GM23338 (cell line): ENCODE results near the gene DEUP1. TPM values are rescaled to one million over a fixed set of nuclear protein-coding genes. Genes with fewer than 3 reads are reported as not detected.

ENCODE experiments used
- ATAC-seq: fragments of 200-7000 bp; cut with Tn5 transposase; 3 replicates; pipeline ENCODE4 v1.9.1; 2020
- DNase-seq: peaks from one replicate; pipeline ENCODE4 v3.0.0-alpha.2; 2015; ENCODE audit warnings: low spot score
- H2AFZ ChIP-seq: fragments of 200-600 bp; sonication (generic); 2 replicates; pipeline ENCODE4 v1.8.0; 2016; ENCODE audit warnings: antibody characterized with exemption, mild to moderate bottlenecking, moderate library complexity
- H3F3A ChIP-seq: fragments of 200-600 bp; sonication (generic); replicated peaks from 2 replicates; pipeline ENCODE4 v1.8.0; 2017; ENCODE audit warnings: antibody characterized with exemption, mixed run types, low read depth
- H3K27ac ChIP-seq: fragments of 200-600 bp; sonication (generic); 2 replicates; pipeline ENCODE4 v1.6.1; 2016; ENCODE audit warnings: low read depth
- H3K27me3 ChIP-seq: fragments of 200-600 bp; sonication (generic); 2 replicates; pipeline ENCODE4 v1.8.0; 2016; ENCODE audit warnings: mild to moderate bottlenecking, mixed run types, moderate library complexity; ENCODE audit not compliant: insufficient read depth
- H3K36me3 ChIP-seq: fragments of 200-600 bp; sonication (generic); 2 replicates; pipeline ENCODE4 v1.8.0; 2016; ENCODE audit warnings: mild to moderate bottlenecking; ENCODE audit not compliant: insufficient read depth
- H3K4me1 ChIP-seq: fragments of 200-600 bp; sonication (generic); 2 replicates; pipeline ENCODE4 v1.8.0; 2016; ENCODE audit warnings: mild to moderate bottlenecking, moderate library complexity; ENCODE audit not compliant: insufficient read depth
- H3K4me2 ChIP-seq: fragments of 200-600 bp; sonication (generic); 2 replicates; pipeline ENCODE4 v1.7.1; 2017; ENCODE audit warnings: mixed run types
- H3K4me3 ChIP-seq: fragments of 200-600 bp; sonication (generic); 2 replicates; pipeline ENCODE4 v1.6.1; 2016; ENCODE audit warnings: mixed run types
- H3K79me2 ChIP-seq: fragments of 200-600 bp; sonication (generic); replicated peaks from 2 replicates; pipeline ENCODE4 v1.8.0; 2017; ENCODE audit warnings: mild to moderate bottlenecking; ENCODE audit not compliant: insufficient read depth
- H3K9me2 ChIP-seq: fragments of 200-600 bp; sonication (generic); 2 replicates; pipeline ENCODE4 v1.8.0; 2017; ENCODE audit not compliant: insufficient read depth
- H4K20me1 ChIP-seq: fragments of 200-600 bp; sonication (generic); replicated peaks from 2 replicates; pipeline ENCODE4 v1.8.0; 2017; ENCODE audit warnings: mild to moderate bottlenecking; ENCODE audit not compliant: insufficient read depth
- H3K27ac Mint-ChIP-seq: 2 replicates; pipeline ENCODE4 v1.8.0; 2020; ENCODE audit warnings: inconsistent platforms, mild to moderate bottlenecking, moderate library complexity, mixed read lengths
- H3K27me3 Mint-ChIP-seq: 3 replicates; pipeline ENCODE4 v1.8.0; 2022; ENCODE audit warnings: low read depth, mild to moderate bottlenecking, moderate library complexity, mixed read lengths, inconsistent platforms; ENCODE audit not compliant: insufficient read depth, poor library complexity
- H3K36me3 Mint-ChIP-seq: 3 replicates; pipeline ENCODE4 v1.8.0; 2021; ENCODE audit warnings: low read depth, mild to moderate bottlenecking, inconsistent platforms, moderate library complexity, mixed read lengths
- H3K4me1 Mint-ChIP-seq: 3 replicates; pipeline ENCODE4 v1.8.0; 2020; ENCODE audit warnings: mild to moderate bottlenecking, inconsistent platforms, mixed read lengths
- H3K4me3 Mint-ChIP-seq: 3 replicates; pipeline ENCODE4 v1.8.0; 2021; ENCODE audit warnings: moderate library complexity, mild to moderate bottlenecking, inconsistent platforms, mixed read lengths
- H3K9me3 Mint-ChIP-seq: 3 replicates; pipeline ENCODE4 v1.8.0; 2020; ENCODE audit warnings: moderate library complexity, mild to moderate bottlenecking, inconsistent platforms, mixed read lengths
- CREB1 ChIP-seq: fragments of 250-450 bp; sonication (Bioruptor Pico); IDR thresholded peaks from 2 replicates; pipeline ENCODE4 v1.5.0; 2020; ENCODE audit warnings: low read depth, mild to moderate bottlenecking, moderate library complexity
- CTCF ChIP-seq, 2 experiments: fragments of 200-600 bp in 1 of 2; sonication (generic) in 1 of 2; conservative IDR thresholded peaks; 2 replicates each; pipeline versions ENCODE4 v1.5.1 to v1.6.1; 2016 to 2017; ENCODE audit warnings: antibody characterized with exemption in 2 of 2, low read depth in 2 of 2, mild to moderate bottlenecking in 2 of 2, moderate library complexity in 1 of 2
- ETS1 ChIP-seq: IDR thresholded peaks from 2 replicates; pipeline ENCODE4 v1.6.1; 2016; ENCODE audit warnings: antibody characterized with exemption
- EZH2 ChIP-seq: fragments of 200-600 bp; sonication (generic); IDR thresholded peaks from one replicate; pipeline ENCODE4 v1.8.0; 2017; ENCODE audit warnings: antibody characterized with exemption, mild to moderate bottlenecking, low read depth; ENCODE audit not compliant: unreplicated experiment
- JUNB ChIP-seq: IDR thresholded peaks from one replicate; pipeline ENCODE4 v1.6.1; 2016; ENCODE audit warnings: antibody characterized with exemption; ENCODE audit not compliant: unreplicated experiment
- NANOG ChIP-seq: IDR thresholded peaks from 2 replicates; pipeline ENCODE4 v1.6.1; 2016; ENCODE audit warnings: antibody characterized with exemption, borderline replicate concordance
- POLR2AphosphoS5 ChIP-seq: IDR thresholded peaks from 2 replicates; pipeline ENCODE4 v1.6.1; 2016; ENCODE audit warnings: antibody characterized with exemption, low read depth
- STAT1 ChIP-seq: IDR thresholded peaks from one replicate; pipeline ENCODE4 v1.6.1; 2016; ENCODE audit warnings: antibody characterized with exemption; ENCODE audit not compliant: unreplicated experiment
- ZNF114 ChIP-seq: fragments of 250-450 bp; sonication (Bioruptor Pico); IDR thresholded peaks from 2 replicates; pipeline ENCODE4 v1.5.0; 2020; ENCODE audit warnings: mild to moderate bottlenecking, moderate library complexity
- ZNF331 ChIP-seq: fragments of 250-450 bp; sonication (Bioruptor Pico); IDR thresholded peaks from 2 replicates; pipeline ENCODE4 v1.5.0; 2020; ENCODE audit warnings: low read depth, mild to moderate bottlenecking, moderate library complexity
- ZNF462 ChIP-seq: fragments of 250-450 bp; sonication (Bioruptor Pico); IDR thresholded peaks from 2 replicates; pipeline ENCODE4 v1.5.0; 2020; ENCODE audit warnings: mild to moderate bottlenecking, moderate library complexity
- polyA plus RNA-seq: library from polyadenylated mRNA; unstranded; fragments of >200 nt; fragmentation: Nextera tagmentation; extraction: Ambion mirVana; gene quantifications from 2 replicates; pipeline ENCODE4 v1.2.1, GENCODE V29; 2016
- total RNA-seq: library from RNA; depleted of rRNA; stranded (reverse); fragments of >200 nt; shearing (Covaris generic); gene quantifications from 2 replicates; pipeline ENCODE4 v1.2.3, GENCODE V29; 2014

The DEUP1 gene
- total and polyA plus RNA-seq, 2 experiments from 2014 or later, result 0.63 to 1.7 TPM

GRCh38 chr11:93394488-93394887, 63.9 kb downstream of the DEUP1 start (continued):
- TF ChIP-seq ZNF462 (no peak), CTCF (conservative IDR thresholded peaks at IDR 0.05; ENCODE audit: low read depth in 2 of 2) (no peak), STAT1 (no peak), NANOG (no peak), EZH2 (no peak), ZNF114 (no peak), JUNB (no peak)

- Histone ChIP-seq H3F3A (no peaks in the 10 kb centered on the region), H3K27ac (no peak overlapping the region), H2AFZ (no peak overlapping the region; the same call in 1 of the 2 replicates), H3K27me3 (no peaks in the 10 kb centered on the region), H3K79me2 (no peaks in the 10 kb centered on the region), H3K9me2 (no peaks in the 10 kb centered on the region), H3K4me1 (peaks cover 47% of the 10 kb centered on the region), H3K4me2 (no peak overlapping the region), H3K36me3 (no peaks in the 10 kb centered on the region), H3K4me3 (no peak overlapping the region), H4K20me1 (no peaks in the 10 kb centered on the region)
- H3K27ac Mint-ChIP-seq, result peak overlapping the region; percentile 1; the same call in 1 of the 2 replicates
- no peak overlapping the region for H3K4me3 Mint-ChIP-seq
- ATAC-seq (no peak), DNase-seq (peak; percentile 30)
- TF ChIP-seq EZH2 (no peak), ETS1 (no peak), CREB1 (CRISPR knock-in tag) (no peak), CTCF (conservative IDR thresholded peaks at IDR 0.05; ENCODE audit: low read depth in 2 of 2) (no peak), ZNF331 (CRISPR knock-in tag) (no peak), NANOG (no peak), POLR2AphosphoS5 (no peak), ZNF114 (no peak), STAT1 (no peak)
- H3K9me3 Mint-ChIP-seq, result no peaks in the 10 kb centered on the region
- peaks cover 45% of the 10 kb centered on the region for H3K4me1 Mint-ChIP-seq
- no peaks in the 10 kb centered on the region for H3K36me3 Mint-ChIP-seq
- H3K27me3 Mint-ChIP-seq, result peaks cover 5% of the 10 kb centered on the region
These were observed 65.8 kb downstream of the DEUP1 start for GRCh38 chr11:93396316-93396715.
